ACC112 (cell line): Measurements from ENCODE around the gene AAMP.

Experiments used
- H2AFZ ChIP-seq: fragments of 200-600 bp; sonication (generic); one replicate; pipeline ENCODE4 v1.6.0; 2017; ENCODE audit warnings: antibody characterized with exemption, low read length; ENCODE audit not compliant: unreplicated experiment
- H3K27ac ChIP-seq: fragments of 200-600 bp; sonication (generic); 2 replicates; pipeline ENCODE4 v1.5.1; 2014; ENCODE audit warnings: low read depth, mild to moderate bottlenecking, antibody characterized with exemption, low read length, moderate library complexity
- H3K27me3 ChIP-seq: fragments of 200-600 bp; sonication (generic); 2 replicates; pipeline ENCODE4 v1.6.1; 2014; ENCODE audit warnings: mild to moderate bottlenecking, antibody characterized with exemption, low read length, moderate library complexity, mixed read lengths; ENCODE audit not compliant: insufficient read depth
- H3K36me3 ChIP-seq: fragments of 200-600 bp; sonication (generic); 2 replicates; pipeline ENCODE4 v1.6.1; 2016; ENCODE audit warnings: mild to moderate bottlenecking, antibody characterized with exemption, low read length, moderate library complexity, mixed read lengths; ENCODE audit not compliant: insufficient read depth
- H3K4me1 ChIP-seq: fragments of 200-600 bp; sonication (generic); one replicate; pipeline ENCODE4 v1.6.1; 2016; ENCODE audit warnings: low read length, mixed read lengths; ENCODE audit not compliant: insufficient read depth, unreplicated experiment, control insufficient read depth
- H3K4me3 ChIP-seq: fragments of 200-600 bp; sonication (generic); 2 replicates; pipeline ENCODE4 v1.5.1; 2014; ENCODE audit warnings: mild to moderate bottlenecking, low read depth, low read length
- H3K79me2 ChIP-seq: fragments of 200-600 bp; sonication (generic); one replicate; pipeline ENCODE4 v1.6.0; 2016; ENCODE audit warnings: low read length; ENCODE audit not compliant: control insufficient read depth, unreplicated experiment, insufficient read depth

Gene AAMP

GRCh38 chr2:218256612-218257350, 13.2 kb downstream of the AAMP start:
- Histone ChIP-seq H2AFZ (no peak overlapping the region), H3K36me3 (peaks cover 33% of the 10 kb centered on the region), H3K4me3 (no peak overlapping the region), H3K4me1 (peaks cover 19% of the 10 kb centered on the region), H3K79me2 (no peaks in the 10 kb centered on the region), H3K27me3 (no peaks in the 10 kb centered on the region), H3K27ac (no peak overlapping the region)

- Histone ChIP-seq H3K27ac (no peak overlapping the region), H3K4me1 (peaks cover 15% of the 10 kb centered on the region), H3K27me3 (no peaks in the 10 kb centered on the region), H2AFZ (no peak overlapping the region), H3K4me3 (no peak overlapping the region), H3K36me3 (peaks cover 33% of the 10 kb centered on the region), H3K79me2 (no peaks in the 10 kb centered on the region)
These were observed 14.5 kb downstream of the AAMP start for GRCh38 chr2:218255446-218255845.

GRCh38 chr2:218253232-218253625, 16.7 kb downstream of the AAMP start:
- no peaks in the 10 kb centered on the region for H3K4me1 ChIP-seq
- peaks cover 40% of the 10 kb centered on the region for H3K36me3 ChIP-seq
- no peaks in the 10 kb centered on the region for H3K79me2 ChIP-seq

GRCh38 chr2:218252509-218253231, 17.3 kb downstream of the AAMP start:
- Histone ChIP-seq H3K27ac (no peak overlapping the region), H3K36me3 (peaks cover 43% of the 10 kb centered on the region), H3K27me3 (no peaks in the 10 kb centered on the region)

More at GRCh38 chr2:218253232-218253625, 16.7 kb downstream of the AAMP start:
- Histone ChIP-seq H3K4me3 (no peak overlapping the region), H3K27ac (no peak overlapping the region), H3K27me3 (no peaks in the 10 kb centered on the region), H2AFZ (no peak overlapping the region)

GRCh38 chr2:218249691-218250090, 20.2 kb downstream of the AAMP start:
- no peaks in the 10 kb centered on the region for H3K27me3 ChIP-seq
- H3K36me3 ChIP-seq = peaks cover 45% of the 10 kb centered on the region
- H3K27ac ChIP-seq = no peak overlapping the region
- no peaks in the 10 kb centered on the region for H3K4me1 ChIP-seq
- H2AFZ ChIP-seq = no peak overlapping the region
- no peak overlapping the region for H3K4me3 ChIP-seq
- H3K79me2 ChIP-seq = no peaks in the 10 kb centered on the region

More at GRCh38 chr2:218252509-218253231, 17.3 kb downstream of the AAMP start:
- Histone ChIP-seq H3K4me1 (no peaks in the 10 kb centered on the region), H2AFZ (no peak overlapping the region), H3K4me3 (no peak overlapping the region), H3K79me2 (no peaks in the 10 kb centered on the region)

- Histone ChIP-seq H3K4me1 (no peaks in the 10 kb centered on the region), H3K36me3 (peaks cover 53% of the 10 kb centered on the region), H3K27ac (no peak overlapping the region), H3K79me2 (peaks cover 6% of the 10 kb centered on the region), H3K4me3 (no peak overlapping the region), H3K27me3 (no peaks in the 10 kb centered on the region), H2AFZ (no peak overlapping the region)
These were observed 24.7 kb downstream of the AAMP start for GRCh38 chr2:218245214-218245613.

GRCh38 chr2:218244665-218245064, 25.3 kb downstream of the AAMP start:
- Histone ChIP-seq H3K27ac (no peak overlapping the region), H3K4me3 (no peak overlapping the region), H3K4me1 (no peaks in the 10 kb centered on the region), H3K79me2 (peaks cover 6% of the 10 kb centered on the region), H3K36me3 (peaks cover 55% of the 10 kb centered on the region), H2AFZ (no peak overlapping the region), H3K27me3 (no peaks in the 10 kb centered on the region)

- Histone ChIP-seq H3K27ac (no peak overlapping the region), H2AFZ (no peak overlapping the region), H3K27me3 (no peaks in the 10 kb centered on the region), H3K36me3 (peaks cover 57% of the 10 kb centered on the region), H3K4me3 (no peak overlapping the region), H3K4me1 (no peaks in the 10 kb centered on the region), H3K79me2 (peaks cover 6% of the 10 kb centered on the region)
These were observed 25.7 kb downstream of the AAMP start for GRCh38 chr2:218244204-218244603.

GRCh38 chr2:218238887-218239286, 31.1 kb downstream of the AAMP start:
- Histone ChIP-seq H2AFZ (no peak overlapping the region), H3K79me2 (peaks cover 6% of the 10 kb centered on the region), H3K27me3 (no peaks in the 10 kb centered on the region), H3K36me3 (peaks cover 66% of the 10 kb centered on the region), H3K4me3 (no peak overlapping the region), H3K4me1 (no peaks in the 10 kb centered on the region), H3K27ac (no peak overlapping the region)

- Histone ChIP-seq H3K79me2 (peaks cover 5% of the 10 kb centered on the region), H3K27me3 (no peaks in the 10 kb centered on the region), H3K4me3 (no peak overlapping the region), H3K27ac (no peak overlapping the region), H3K36me3 (peaks cover 50% of the 10 kb centered on the region), H3K4me1 (no peaks in the 10 kb centered on the region), H2AFZ (no peak overlapping the region)
These were observed 33.1 kb downstream of the AAMP start for GRCh38 chr2:218236829-218237228.

- Histone ChIP-seq H3K36me3 (peaks cover 58% of the 10 kb centered on the region), H3K4me3 (no peak overlapping the region), H3K4me1 (peaks cover 13% of the 10 kb centered on the region), H3K79me2 (peaks cover 20% of the 10 kb centered on the region), H3K27ac (no peak overlapping the region), H3K27me3 (no peaks in the 10 kb centered on the region), H2AFZ (no peak overlapping the region)
These were observed 34.9 kb downstream of the AAMP start for GRCh38 chr2:218235017-218235416.
